Uterus (tissue), 2 donors: Measurements from ENCODE around the gene C10orf90.

Source experiments
- POLR2A ChIP-seq, 2 donors: fragments of 450-650 bp; IDR thresholded peaks; one replicate each; pipeline ENCODE4 v1.6.1; 2016; ENCODE audit warnings: antibody characterized with exemption in 2 of 2, mild to moderate bottlenecking in 1 of 2, moderate library complexity in 1 of 2
- TF ChIP-seq, protein P1 (sequence below), 4 experiments: fragments of 200-600 bp in 2 of 4; fragments of 450-650 bp in 2 of 4; sonication (generic) in 2 of 4; IDR thresholded peaks; one replicate each; pipeline ENCODE4 v1.5.1; 2016 to 2019; ENCODE audit warnings: antibody characterized with exemption in 4 of 4, mild to moderate bottlenecking in 2 of 4, moderate library complexity in 1 of 4

DNA sequence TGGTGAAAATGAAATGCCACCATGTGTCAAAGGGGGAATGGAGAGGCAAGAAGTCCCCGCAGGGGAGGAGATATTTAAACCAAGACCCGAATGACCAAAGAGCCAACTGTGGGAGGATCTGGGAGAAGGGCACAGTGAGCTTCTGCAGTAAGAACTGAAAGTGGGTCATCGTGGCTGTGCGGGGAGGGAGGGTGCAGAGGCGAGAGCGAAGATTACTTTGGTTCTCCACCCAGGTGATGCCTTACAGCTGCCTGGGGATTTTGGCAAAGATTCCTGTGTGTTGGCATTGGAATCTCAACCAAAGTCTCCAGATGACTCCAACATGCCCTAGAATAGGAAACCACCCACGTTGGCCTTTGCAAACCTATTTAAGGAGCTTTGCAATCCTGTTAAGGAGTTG is 238.0 kb downstream of the C10orf90 start:
- TF ChIP-seq, protein P1, sequence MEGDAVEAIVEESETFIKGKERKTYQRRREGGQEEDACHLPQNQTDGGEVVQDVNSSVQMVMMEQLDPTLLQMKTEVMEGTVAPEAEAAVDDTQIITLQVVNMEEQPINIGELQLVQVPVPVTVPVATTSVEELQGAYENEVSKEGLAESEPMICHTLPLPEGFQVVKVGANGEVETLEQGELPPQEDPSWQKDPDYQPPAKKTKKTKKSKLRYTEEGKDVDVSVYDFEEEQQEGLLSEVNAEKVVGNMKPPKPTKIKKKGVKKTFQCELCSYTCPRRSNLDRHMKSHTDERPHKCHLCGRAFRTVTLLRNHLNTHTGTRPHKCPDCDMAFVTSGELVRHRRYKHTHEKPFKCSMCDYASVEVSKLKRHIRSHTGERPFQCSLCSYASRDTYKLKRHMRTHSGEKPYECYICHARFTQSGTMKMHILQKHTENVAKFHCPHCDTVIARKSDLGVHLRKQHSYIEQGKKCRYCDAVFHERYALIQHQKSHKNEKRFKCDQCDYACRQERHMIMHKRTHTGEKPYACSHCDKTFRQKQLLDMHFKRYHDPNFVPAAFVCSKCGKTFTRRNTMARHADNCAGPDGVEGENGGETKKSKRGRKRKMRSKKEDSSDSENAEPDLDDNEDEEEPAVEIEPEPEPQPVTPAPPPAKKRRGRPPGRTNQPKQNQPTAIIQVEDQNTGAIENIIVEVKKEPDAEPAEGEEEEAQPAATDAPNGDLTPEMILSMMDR (IDR thresholded peaks at IDR 0.05) = no peak
- TF ChIP-seq POLR2A (IDR thresholded peaks at IDR 0.05) = no peak
